ENCODE data around the gene PDGFC.

PDGFC gene, protein sequence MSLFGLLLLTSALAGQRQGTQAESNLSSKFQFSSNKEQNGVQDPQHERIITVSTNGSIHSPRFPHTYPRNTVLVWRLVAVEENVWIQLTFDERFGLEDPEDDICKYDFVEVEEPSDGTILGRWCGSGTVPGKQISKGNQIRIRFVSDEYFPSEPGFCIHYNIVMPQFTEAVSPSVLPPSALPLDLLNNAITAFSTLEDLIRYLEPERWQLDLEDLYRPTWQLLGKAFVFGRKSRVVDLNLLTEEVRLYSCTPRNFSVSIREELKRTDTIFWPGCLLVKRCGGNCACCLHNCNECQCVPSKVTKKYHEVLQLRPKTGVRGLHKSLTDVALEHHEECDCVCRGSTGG

DNA sequence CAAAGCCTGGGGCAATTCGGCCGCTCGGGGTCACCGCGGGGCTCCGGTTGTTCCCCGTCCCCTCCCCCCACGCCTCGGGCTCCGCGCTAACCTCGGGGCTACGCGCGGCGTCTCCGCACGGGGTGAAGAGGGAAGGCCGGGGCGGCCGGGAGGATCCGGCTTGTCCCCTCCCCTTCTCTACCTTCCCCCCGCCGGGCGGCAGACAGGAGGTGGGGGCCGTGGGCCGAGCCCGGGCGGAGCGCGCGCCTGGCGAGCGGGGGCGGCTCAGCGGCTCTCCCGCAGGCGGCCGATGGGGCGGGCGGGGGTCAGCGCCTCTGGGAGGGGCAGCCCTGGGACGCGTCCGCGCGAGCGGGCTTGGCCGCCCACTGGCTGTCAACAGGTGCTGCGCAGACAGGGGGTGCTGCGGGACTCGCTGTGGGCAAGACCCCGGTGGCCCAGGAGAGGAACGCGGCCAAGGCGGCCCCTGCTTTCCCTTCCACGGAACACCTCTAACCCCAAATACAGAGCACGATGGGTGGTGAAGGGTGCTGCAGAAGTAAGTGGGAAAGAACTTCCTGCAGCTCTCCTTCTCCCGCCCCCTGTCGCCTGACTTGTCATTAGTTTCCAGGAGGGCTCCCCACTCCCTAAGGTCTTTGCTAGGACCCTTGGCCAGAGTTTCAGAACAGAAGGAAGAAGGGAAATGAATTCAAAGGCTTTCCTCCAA lies at the start of gene PDGFC:
TSS of gene PDGFC (minus strand) at position 124 of the 703 bp plus-strand sequence. CDS start 896 bp downstream, outside the sequence.
- no peak for DNase-seq

DNA sequence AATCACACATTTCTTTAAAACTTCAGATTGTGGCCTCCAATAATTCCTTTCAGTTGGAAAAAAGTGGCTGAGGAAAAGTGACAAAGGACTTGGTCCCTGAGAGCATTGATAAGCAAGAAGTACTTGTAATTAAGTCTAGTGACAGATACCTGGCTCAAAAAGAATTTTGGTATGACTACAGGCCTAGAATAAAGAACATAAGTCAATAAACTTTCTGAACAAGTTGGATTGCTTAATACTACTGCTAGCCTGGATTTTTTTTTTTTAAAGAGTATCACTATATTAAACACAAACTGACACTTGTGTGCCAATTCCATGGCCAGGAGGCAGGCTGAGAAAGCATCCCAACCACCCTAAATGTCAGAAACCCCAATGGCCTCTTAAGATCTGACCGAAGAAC lies 49.3 kb upstream of the PDGFC start:
- no peak for DNase-seq

DNA sequence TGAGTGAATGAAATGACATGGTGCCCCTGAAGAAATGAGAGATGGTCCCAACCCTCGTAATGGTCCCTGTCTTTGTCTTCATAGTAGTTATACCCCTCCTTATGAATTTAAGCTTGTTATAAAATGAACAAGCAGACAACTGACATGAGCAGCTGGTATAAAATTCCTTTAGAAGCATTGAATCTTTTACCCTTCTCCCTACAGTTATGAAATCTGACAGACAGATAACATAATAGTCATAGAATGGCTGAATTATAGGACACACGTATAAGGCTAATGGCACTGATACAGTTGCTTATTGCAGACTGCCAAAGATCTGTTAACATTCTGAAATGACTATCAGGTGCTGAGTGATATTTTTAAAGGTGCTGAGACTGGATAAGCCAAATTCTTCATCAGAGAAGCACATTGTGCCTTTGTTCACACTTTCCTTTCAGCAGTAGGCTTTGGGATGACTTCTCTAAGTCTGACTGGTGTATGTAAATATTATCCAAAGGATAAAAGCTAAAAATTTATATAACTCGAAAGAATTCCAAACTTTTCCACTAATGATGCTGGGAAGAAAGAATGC lies 47.4 kb upstream of the PDGFC start:
- no peak for DNase-seq

DNA sequence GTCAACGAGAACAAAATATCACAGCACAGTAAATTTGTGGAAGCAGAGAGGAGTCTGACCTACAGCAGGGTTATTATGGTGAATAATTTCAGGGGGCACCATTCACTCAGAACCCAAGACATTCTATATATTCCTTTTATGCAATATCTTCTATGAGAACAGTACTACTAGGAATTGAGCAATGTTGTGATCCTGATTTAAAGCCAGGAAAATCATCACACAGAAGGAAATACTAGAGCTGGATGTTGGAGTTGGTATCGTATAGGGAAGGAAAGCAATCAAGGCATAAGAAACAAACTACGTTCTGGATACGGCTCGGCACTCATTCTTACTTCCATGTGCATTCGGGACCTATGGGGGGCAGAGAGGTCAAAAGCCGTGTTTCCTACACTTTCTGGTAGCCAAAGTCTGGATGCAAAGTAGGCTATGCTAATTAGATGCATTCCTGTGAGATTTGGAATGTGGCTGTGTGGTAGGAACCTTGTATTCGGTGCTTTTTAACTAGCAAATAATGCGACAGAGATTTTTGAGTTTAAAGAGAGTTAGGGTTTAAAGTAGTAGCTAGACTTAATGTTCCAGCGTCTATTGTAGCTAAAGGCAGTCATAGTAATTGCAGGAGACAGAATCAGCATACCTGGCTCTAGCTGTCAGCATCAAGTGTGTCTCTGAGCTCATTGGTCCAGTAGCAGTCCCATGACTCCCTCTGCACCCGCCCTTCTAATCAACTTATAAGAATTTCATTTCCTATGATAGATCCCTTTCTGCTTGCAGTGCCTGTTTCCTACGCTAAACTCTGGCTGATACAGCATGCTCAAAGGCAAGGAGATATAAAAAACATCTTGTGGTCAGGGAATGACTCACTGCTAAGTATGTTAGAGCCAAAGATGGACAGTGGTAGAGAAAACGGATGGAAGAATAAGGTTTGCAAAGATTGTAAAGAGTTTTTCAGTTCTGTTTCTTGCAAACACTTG lies 43.3 kb upstream of the PDGFC start:
- DNase-seq = no peak

DNA sequence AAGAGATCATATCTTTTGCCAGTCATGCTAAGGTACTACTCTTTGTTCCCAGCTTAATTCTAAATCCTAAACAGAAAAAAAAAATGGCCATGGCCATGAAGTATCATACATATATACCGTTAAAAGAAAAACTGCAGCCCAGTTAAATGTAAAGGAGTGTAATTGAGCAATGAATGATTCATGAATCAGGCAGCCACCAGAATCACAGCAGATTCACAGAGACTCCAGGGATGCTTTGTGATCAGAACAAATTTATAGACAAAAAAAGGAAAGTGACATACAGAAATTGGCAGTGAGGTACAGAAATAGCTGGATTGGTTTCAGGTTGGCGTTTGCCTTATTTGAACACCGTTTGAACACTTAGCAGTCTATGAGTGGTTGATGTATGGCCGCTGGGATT lies 42.1 kb upstream of the PDGFC start:
- DNase-seq = no peak

DNA sequence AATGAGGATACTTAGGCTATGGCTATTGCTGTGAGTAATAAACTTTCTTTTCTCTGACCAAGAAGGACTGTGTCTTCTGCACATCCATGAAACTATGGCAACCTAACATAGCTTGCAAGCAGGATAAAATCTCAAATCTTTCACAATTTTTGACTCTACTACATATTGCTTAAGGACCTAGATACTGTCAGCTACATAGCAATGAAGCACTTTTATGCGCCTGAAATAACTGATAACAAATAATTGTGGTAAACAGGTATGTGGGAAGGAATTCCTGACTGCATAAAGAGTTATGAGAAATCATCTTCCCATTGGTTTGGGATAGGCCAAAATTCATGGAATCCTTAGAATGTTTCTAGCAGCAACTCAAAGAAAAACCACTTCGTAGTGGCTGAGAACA lies 41.2 kb upstream of the PDGFC start:
- no peak for DNase-seq

DNA sequence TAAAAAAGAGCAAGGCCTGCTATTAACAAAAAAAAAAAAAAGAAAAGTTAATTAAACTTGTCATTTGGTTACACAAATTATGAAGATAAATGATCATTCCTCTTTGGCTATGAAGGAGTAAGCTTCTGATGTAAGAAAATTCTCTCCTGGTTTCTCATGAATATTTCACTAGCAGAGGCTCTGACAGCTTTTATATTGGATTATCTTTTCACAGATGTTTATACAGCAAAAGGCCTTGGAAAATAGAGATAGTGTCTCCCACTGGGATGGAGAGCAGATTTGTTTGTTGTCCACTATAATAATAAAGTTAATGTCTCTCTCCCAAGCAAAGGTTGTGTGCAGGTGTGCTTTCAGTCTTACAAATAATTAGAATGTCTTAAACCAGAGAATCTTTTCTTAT lies 40.7 kb upstream of the PDGFC start:
- no peak for DNase-seq

DNA sequence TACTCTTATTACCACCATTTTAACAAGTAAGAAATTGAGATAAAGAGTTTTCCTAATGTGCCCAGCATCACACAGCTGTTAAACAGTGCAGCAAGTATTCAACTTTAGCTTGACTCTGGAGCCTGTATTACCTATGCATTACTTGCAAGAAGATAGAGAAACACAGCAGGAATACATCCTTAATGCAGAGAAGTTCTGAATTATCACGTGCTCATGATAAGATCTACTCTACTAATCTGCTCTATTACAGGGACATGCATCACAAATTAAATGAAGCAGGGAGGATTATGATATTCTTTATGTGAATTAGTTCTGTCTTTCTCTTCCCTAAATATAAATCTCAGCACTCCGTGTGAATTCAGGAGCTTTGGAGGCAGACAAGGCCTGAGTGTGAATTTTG lies 39.0 kb upstream of the PDGFC start:
- no peak for DNase-seq

DNA sequence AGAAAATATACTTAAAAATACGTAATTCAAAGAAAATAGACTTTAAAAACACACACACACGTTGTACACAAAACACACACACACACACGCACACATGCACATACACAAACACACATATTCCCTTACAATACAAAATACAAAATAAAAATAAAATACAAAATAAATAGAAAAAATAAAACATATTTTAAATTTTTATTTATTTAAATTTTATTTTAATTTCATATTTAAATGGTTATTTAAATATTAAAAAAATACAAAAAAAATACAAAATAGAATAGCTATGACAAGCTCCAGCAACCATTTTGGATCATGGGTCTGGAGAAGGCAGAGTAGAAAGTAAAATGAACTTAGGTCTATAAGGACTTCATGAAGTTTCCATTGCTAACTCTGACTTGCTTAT lies 34.2 kb upstream of the PDGFC start:
- DNase-seq = no peak

DNA sequence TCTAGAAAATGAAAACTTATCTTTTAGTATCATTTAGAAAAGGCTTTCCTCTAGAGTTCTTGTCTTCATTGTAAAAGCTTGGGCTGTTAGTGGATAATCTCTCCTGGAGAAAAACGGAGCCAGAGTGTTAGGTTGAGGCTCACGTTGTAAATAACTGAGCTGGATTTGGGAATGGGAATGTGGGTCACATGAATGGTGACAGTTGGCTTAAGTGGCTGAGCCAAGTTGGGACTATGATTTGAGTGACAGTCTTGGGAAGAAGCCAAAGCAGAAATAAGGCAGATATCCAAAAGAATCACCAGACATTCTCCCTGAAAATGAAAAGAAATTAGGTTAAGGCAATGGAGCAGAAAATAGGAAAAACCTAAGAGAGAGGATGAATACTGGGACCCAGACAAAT lies 33.6 kb upstream of the PDGFC start:
- DNase-seq = no peak

DNA sequence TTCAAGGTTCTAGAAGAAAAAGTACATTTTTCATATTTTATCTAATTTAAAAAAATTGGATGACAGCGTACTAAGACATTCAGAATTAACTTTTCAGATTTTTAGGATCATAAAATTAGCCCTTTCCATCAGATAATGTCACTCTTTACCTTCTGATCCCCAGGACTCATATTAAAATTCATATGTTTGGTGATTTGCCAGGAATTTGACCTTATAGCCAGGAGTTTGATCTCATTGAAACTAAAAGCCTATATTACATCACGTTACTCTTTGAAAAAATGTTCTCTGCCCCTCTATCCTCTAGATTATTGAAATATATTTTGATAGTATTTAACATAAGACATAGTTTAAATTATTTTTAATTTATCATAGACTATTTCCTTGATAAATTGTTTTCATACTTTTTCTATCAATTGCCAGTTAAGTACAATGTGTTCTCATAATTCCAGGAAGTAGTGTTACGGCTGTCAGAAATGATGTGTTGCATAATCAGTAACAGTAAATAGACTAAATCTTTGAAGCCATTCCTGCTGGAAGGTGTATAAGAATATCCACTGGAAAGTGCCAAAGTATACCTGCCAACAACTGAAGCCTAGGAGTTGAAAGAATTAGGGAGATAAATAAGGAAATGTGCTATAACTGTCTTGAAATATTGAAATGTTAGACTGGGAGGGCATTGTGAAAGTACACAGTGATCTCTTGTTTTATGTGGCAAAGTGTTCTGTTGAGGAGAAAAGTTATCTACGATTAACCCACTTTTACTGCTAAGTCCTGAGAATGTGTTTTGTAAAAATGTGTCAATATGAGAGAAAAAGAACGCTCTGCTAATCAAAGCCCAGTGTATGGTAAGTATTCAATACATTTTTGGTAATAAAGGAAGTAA lies 32.9 kb upstream of the PDGFC start:
- no peak for DNase-seq

DNA sequence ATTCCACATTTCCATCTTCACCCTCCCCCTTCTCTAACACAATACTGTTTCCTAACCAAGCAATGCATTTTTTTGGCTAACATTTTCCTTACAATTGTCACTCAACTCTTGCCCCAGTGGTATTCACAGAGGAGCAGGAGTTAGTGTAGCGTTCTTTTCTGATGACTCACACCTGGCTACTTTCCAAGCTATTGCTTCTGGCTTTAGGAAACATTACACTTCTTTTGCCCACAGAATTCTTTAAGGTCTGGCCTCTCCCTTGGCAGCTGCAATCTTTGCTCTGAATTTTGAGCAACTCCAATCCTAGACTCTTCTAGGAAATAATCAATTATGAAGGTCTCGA lies 27.5 kb upstream of the PDGFC start:
- DNase-seq = no peak

DNA sequence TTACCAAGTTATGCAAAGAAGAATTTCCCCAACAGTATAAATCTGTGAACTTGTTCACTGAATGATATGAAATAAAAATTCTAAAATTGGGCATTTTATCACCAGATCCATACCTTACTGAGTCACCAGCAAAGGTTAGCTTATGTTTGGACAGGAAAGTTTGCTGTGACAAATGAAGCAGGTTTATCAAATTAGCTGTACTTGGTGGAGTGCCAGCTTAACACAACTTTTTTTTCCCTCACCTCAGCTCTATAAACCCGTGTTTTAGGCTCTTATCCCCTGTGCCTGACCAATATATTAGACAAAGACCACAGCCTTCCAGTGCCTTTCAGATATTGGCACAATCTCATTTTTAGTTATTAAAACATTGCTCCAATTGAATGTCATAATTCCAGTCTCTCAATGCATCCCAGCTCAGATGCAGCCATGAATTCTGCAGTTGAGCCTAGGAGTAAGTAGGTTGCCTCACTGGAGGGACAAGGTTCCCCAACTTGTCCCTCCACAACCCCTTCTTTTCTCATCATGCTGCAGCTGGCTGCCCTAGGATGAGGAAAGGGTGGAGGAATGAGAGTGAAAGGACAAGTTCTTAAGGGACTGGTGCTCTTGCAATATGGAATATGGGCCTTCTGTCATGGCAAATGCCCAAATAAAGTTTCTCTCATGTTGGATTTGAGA lies 27.0 kb upstream of the PDGFC start:
- DNase-seq = no peak

DNA sequence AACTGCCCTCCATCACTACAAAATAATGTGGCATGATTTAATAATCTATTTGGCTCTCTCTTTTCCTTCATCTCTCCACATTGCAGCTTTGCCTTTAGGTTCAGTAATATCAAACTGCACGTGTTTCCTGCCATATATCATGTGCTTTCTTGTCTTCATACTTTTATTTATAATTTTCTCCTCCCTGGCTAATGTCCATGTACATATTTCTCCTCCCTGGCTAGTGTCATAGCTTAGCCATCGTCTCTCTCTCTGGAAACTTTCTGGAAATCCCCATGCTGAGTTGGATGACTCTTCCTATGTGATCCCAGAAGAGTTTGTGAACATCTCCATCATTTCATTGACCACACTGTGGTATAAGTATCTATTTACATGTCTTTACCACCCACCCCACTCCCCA lies 21.3 kb upstream of the PDGFC start:
- no peak for DNase-seq

DNA sequence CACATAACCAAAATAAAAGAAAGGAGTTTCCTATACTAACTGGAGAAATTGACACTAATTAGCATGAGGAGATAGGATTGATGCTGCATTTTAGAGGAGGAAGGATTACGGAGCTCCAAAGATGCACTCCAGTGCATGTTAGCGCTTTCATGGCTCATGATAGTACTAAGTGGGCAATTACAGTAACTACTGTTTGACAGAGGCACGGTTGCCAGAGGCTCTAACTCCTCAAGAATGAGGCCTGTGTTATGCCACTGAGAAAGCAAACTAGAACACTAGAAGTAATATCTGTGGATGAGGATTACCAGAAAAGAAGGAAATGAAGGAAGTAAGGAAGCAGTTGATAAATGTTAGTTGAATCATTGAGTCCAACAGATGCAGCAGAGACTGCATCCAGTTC lies 19.6 kb upstream of the PDGFC start:
- no peak for DNase-seq

DNA sequence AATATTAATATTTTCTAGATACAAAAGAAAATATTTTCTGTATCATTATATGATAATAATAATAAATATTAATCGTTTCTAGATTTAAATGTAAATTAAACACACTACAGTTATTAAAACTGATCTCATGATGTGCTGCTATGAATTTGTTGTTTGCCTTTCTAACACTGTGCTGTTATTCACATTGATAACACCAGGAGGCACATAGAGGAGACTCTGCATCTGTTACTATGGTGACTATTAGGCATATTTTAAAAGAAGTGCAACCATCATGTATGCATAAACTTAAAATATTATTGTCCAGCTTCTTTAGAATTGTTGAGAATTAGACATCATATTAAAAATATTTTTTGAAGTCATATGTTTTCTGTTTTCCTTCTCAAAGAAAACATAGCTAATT lies 11.8 kb upstream of the PDGFC start:
- no peak for DNase-seq

DNA sequence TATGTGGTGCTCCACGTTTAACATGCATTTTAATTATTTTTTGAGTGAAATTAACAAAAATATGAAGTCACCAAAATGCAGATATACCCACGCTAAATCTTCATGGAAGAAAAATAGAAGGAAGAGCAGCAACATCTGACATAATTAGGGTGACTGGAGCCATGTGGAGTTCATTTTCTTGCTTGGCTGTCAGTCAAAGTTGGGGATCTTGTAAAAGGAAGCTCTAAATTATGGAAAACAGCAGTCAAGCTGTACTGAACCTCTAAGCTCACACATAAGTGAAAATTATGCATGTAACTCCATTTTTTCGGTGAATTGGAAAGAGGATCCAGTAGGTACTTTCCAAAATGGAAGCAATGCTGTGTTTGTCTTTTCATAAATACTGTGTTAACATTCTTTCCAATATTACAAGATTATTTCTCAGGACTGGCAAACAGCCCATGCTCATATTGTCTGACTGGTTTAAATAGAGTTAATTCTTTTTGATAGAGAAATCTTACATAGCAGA lies 9.7 kb upstream of the PDGFC start:
- no peak for DNase-seq

DNA sequence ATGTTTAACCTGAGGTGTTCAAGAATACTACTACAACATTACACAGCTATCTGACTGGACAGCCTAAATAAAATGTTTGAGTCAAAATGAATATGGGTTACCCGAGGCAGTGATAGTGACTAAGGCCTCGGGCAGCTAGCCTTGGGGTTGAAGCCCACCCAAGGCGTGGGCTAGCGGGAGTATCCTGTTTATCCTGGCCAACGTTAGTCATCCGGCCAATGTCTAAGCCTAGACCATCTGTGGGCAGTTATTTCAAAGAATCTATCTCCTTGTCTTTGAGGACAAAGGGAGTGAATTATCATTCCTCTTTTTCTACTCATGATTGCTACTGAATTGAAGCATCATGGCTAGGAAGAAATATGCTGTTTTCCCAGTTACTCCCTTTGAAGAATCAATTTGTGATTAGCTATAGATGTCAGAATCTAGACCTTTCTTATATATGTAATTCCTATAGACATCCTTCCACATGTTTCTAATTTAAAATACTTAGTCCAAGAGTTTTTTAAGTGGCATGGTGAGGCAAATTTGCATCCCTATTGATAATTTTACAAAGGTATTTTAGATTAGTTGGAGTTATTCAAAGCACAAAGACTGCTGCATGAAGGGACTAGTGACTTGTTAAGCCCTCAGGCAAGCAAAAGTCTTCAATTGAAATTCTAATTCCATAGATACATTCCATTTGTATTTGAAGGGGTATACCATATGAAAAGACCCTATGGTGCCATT lies 6.0 kb upstream of the PDGFC start:
- no peak for DNase-seq

DNA sequence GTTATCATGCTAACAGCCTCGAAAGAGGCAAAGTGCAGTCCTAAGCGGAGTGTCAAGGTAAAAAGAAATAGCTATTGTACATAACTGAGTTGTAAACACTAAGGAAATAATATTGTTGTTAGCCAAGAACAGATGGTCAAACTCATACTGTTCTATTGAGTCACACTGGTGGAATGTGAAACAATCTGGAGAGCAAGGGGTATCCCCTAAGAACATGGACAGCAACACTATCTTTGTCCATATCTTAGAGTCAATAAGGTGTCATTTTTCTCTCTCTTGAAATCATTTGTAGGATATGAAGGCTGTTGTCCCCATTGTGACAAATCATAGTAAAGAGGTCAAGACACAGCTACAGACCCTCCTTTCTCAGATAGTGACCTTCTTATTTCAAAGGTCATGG lies 4.5 kb upstream of the PDGFC start:
- DNase-seq = no peak

DNA sequence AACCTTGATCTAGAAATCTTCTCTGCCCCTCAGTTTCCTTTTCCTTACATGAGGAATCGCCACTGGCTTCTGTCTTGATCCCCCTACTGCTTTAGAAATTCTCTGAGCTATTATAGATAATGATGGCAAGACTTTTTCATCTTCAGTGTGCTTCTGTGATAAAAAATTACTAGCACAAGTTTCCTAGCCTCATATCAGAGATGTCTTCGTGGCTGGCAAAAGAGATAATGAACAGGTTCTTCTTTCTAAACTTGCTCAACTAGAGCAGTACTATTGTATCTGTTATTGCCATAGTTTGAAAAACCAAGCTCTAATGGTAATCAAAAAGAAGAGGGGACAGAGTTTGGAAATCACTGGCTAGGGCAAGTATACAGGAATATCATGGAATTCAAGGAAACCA lies 4.1 kb upstream of the PDGFC start:
- DNase-seq = no peak

DNA sequence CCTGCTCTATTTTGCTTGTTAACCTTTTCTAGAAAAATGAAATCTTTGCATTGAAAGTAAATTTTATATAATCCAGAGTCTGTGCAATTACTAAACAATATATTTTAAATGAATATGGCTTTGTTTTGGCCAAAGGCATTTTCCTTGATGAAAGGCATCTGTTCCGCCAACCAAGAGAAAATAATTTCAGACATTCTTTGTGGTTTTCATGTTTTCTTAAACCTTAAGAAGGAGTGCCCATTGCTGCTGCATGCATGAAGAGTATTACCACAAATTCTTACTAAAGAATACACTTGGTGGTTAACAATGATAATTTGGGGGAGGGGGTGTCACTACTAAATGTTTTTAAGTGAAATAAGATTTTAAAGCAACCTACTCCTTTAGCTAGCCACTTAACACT lies 2.7 kb upstream of the PDGFC start:
- no peak for DNase-seq
